HUES48 (cell line): ENCODE results near the gene IQCN.
A peak's percentile ranks its signal among the peaks of the same experiment; 100 is the strongest.

ENCODE experiments used
- H3K27ac ChIP-seq: one replicate; pipeline ENCODE4 v1.7.0; 2013; ENCODE audit warnings: low read depth, low read length, inconsistent platforms
- H3K27me3 ChIP-seq: 2 replicates; pipeline ENCODE4 v1.6.1; 2013; ENCODE audit warnings: mild to moderate bottlenecking, low read length; ENCODE audit not compliant: control insufficient read depth, insufficient read depth
- H3K36me3 ChIP-seq: 2 replicates; pipeline ENCODE4 v1.6.1; 2013; ENCODE audit warnings: low read length; ENCODE audit not compliant: control insufficient read depth, insufficient read depth
- H3K4me1 ChIP-seq: 2 replicates; pipeline ENCODE4 v1.6.1; 2013; ENCODE audit warnings: mild to moderate bottlenecking, low read length; ENCODE audit not compliant: control insufficient read depth, insufficient read depth
- H3K4me3 ChIP-seq: 2 replicates; pipeline ENCODE4 v1.5.1; 2013; ENCODE audit warnings: mild to moderate bottlenecking, low read depth, low read length
- H3K9ac ChIP-seq: 2 replicates; pipeline ENCODE4 v1.6.1; 2013; ENCODE audit warnings: mild to moderate bottlenecking, low read depth, low read length, moderate library complexity
- H3K9me3 ChIP-seq: 2 replicates; pipeline ENCODE4 v1.6.1; 2013; ENCODE audit warnings: low read length; ENCODE audit not compliant: control insufficient read depth, insufficient read depth

Gene IQCN

DNA sequence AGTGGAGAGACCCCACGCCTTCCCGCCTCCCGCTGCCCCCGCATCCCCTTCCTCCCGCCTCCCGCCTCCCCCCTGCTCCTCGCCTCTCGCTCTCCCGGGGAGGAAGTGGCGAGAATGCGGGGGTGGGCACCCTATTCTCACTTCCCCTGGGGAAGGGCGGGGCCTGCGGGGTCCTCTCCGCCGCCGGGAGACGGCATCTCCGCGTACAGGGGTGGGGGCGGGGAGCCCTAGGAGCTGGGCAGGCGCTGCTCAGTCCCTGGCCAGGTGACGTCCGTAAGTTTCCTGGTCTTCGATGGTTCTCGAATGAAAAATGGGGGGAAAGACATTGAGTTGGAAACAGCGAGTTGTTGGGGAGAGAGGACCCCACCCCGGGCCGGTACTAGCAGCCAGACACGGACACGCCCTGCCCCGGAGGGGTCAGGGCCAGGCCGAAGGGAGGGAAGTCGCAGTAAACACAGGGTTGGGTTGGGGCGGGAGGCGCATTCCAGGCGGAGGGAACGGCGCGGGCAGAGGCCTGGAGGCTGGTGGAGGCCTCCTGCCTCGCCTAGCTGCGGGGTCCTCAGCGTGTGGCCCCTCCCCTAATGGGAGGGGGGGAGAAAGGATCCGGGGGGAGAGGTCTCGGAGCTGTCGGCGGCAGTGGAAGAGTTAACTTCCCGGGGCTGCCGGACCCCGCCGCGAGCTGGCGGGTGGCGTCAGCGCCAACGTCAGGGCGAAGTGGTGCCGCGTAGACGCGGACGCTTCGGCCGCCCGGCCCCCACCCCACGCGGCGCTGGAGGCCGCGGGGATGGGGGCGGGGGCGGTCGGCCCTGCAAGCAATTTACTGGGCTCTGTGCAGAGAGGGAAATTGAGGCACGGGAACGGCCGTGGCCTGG lies 17.6 kb upstream of the IQCN start:
- peaks cover 41% of the 10 kb centered on the region for H3K4me1 ChIP-seq
- H3K9ac ChIP-seq = peak overlapping the region; percentile 40
- H3K36me3 ChIP-seq = no peaks in the 10 kb centered on the region
- peak overlapping the region; percentile 98 for H3K27ac ChIP-seq
- no peaks in the 10 kb centered on the region for H3K9me3 ChIP-seq
- no peaks in the 10 kb centered on the region for H3K27me3 ChIP-seq
- H3K4me3 ChIP-seq = peak overlapping the region; percentile 70

- Histone ChIP-seq H3K9ac (no peak overlapping the region), H3K36me3 (no peaks in the 10 kb centered on the region), H3K27ac (peak overlapping the region; percentile 98), H3K4me3 (peak overlapping the region; percentile 70), H3K9me3 (no peaks in the 10 kb centered on the region), H3K27me3 (no peaks in the 10 kb centered on the region), H3K4me1 (peaks cover 41% of the 10 kb centered on the region)
Measured at GRCh38 chr19:18291019-18291524, 16.8 kb upstream of the IQCN start.

DNA sequence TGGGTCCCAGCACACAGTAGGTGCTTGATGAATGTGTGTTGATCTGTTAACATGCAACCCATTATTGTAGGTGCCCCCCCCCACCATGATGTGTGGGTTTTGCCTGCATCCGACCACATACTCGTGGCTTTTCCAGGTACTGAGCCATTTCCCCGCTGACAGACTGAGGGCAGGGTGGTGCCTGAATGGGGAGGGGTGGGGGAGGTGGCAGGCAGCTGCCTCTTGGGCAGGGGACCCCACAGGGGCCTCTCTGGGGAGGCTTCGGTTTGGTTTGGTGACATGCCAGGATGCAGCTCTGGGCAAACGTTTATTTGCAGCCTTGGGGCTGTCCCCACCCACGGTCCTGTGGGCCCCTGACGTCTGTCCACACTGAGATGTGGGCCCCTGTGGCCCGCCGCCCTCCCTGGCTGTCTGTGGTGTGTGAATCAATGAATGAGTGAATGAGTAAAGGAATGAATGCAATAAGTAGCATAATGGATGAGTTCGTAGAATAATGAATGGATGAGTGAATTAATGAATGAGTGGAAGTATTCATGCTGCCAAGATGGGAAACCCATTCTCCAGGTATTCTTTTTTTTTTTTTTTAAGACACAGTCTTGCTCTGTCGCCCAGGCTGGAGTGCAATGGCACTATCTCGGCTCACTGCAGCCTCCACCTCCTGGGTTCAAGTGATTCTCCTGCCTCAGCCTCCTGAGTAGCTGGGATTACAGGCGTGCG lies 16.2 kb upstream of the IQCN start:
- H3K9ac ChIP-seq = no peak overlapping the region
- H3K36me3 ChIP-seq = no peaks in the 10 kb centered on the region
- H3K27me3 ChIP-seq = no peaks in the 10 kb centered on the region
- H3K4me3 ChIP-seq = no peak overlapping the region
- H3K9me3 ChIP-seq = no peaks in the 10 kb centered on the region
- no peak overlapping the region for H3K27ac ChIP-seq
- H3K4me1 ChIP-seq = peaks cover 41% of the 10 kb centered on the region

DNA sequence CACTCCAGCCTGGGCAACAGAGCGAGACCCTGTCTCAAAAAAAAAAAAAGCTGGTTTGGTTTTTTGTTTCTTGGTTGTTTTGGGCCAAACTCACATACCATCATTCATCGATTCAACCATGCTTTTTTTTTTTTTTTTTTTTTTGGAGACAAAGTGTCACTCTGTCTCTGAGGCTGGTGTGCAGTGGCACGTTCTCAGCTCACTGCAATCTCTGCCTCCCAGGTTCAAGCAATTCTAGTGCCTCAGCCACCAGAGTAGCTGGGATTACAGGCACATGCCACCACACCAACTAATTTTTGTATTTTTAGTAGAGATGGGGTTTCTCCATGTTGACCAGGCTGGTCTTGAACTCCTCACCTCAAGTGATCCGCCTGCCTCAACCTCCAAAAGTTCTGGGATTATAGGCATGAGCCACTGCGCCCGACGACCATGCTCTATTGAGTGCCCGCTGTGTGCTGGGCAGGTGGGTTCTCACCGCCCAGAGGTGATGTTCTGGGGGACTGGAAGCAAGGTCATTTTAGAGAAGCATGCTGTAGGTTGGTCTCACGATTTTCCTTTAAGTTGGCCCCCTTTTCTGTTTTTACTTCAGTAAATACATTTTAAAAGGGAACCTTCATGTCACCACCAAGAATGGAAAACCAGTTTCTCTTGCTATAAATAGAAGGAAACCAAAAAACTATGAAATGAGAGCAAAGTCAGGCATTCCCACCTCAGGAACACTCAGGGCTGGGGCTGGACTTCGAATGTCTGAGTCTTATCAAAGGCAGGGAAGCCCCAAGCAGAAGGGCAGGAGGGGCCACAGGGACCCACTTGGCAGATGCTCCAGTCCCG lies 15.4 kb upstream of the IQCN start:
- H3K27me3 ChIP-seq = no peaks in the 10 kb centered on the region
- H3K36me3 ChIP-seq = no peaks in the 10 kb centered on the region
- no peaks in the 10 kb centered on the region for H3K9me3 ChIP-seq
- H3K9ac ChIP-seq = no peak overlapping the region
- H3K27ac ChIP-seq = no peak overlapping the region
- peaks cover 41% of the 10 kb centered on the region for H3K4me1 ChIP-seq
- H3K4me3 ChIP-seq = no peak overlapping the region

DNA sequence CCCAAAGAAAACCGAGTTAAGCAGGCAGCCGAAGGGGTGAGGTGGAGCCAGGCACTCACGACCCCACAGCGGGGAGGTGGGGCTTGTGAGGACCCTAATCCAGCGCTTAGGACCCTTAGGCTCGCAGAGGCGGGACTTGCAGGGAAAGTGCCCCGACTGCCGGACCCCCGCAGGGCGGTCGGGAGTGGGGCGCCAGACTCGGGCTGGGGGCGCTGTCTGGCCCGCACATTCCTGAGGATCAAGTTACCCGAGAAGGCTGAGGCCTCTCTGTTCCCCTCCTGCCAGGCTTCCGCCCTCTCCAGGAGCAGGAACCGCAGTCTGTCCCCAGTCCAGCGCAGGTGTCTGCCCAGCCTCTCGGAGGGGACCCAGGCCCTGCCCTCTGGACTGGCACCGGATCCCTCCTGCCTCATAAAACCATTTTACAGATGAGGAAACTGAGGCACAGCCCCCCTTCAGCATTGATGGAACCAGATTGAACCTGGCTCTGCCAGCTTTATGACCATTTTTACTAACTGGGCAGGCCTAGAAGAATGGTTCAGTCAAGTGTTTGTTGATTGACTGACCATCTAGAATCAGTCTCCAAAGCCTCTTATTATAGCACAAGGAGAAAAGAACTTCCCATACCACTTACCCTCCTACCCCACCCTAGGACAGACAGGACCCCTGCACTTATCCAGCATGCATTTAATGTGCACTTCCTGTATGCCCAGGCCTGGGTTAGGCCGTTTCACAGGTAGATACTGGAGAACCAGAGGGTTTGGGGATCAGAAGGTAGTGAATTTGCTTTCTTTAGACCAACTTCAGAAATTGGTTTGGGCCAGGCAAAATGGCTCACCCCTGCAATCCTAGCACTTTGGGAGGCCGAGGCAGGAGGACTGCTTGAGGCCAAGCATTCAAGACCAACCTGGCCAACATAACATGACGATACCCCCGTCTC lies 13.9 kb upstream of the IQCN start:
- H3K27ac ChIP-seq = peak overlapping the region; percentile 60
- peaks cover 26% of the 10 kb centered on the region for H3K4me1 ChIP-seq
- H3K9me3 ChIP-seq = no peaks in the 10 kb centered on the region
- H3K9ac ChIP-seq = no peak overlapping the region
- H3K27me3 ChIP-seq = no peaks in the 10 kb centered on the region
- peak overlapping the region; percentile 42 for H3K4me3 ChIP-seq
- no peaks in the 10 kb centered on the region for H3K36me3 ChIP-seq

- Histone ChIP-seq H3K4me1 (peaks cover 29% of the 10 kb centered on the region), H3K27me3 (no peaks in the 10 kb centered on the region), H3K9me3 (no peaks in the 10 kb centered on the region), H3K27ac (peak overlapping the region; percentile 60), H3K36me3 (no peaks in the 10 kb centered on the region), H3K9ac (no peak overlapping the region), H3K4me3 (peak overlapping the region; percentile 42)
Measured at GRCh38 chr19:18286973-18287635, 12.9 kb upstream of the IQCN start.

- Histone ChIP-seq H3K36me3 (no peaks in the 10 kb centered on the region), H3K9me3 (no peaks in the 10 kb centered on the region), H3K27ac (no peak overlapping the region), H3K27me3 (no peaks in the 10 kb centered on the region), H3K4me1 (peaks cover 19% of the 10 kb centered on the region), H3K4me3 (no peak overlapping the region), H3K9ac (no peak overlapping the region)
Measured at GRCh38 chr19:18284712-18285360, 10.6 kb upstream of the IQCN start.

GRCh38 chr19:18283338-18283737 lies 9.1 kb upstream of the IQCN start:
- H3K4me3 ChIP-seq = no peak overlapping the region
- no peaks in the 10 kb centered on the region for H3K9me3 ChIP-seq
- H3K27me3 ChIP-seq = no peaks in the 10 kb centered on the region
- peaks cover 6% of the 10 kb centered on the region for H3K36me3 ChIP-seq
- H3K27ac ChIP-seq = no peak overlapping the region
- H3K4me1 ChIP-seq = peaks cover 22% of the 10 kb centered on the region
- H3K9ac ChIP-seq = no peak overlapping the region

GRCh38 chr19:18282788-18283141 lies 8.5 kb upstream of the IQCN start:
- Histone ChIP-seq H3K9me3 (no peaks in the 10 kb centered on the region), H3K4me3 (peak overlapping the region; percentile 73), H3K27me3 (no peaks in the 10 kb centered on the region), H3K27ac (peak overlapping the region; percentile 100), H3K4me1 (peaks cover 21% of the 10 kb centered on the region), H3K9ac (peak overlapping the region; percentile 87), H3K36me3 (peaks cover 12% of the 10 kb centered on the region)
